Measurements from ENCODE around the gene LHX6.

Gene LHX6

GRCh38 chr9:122212473-122213004, 16.2 kb downstream of the LHX6 start:
- peaks cover 7% of the 10 kb centered on the region for H3K9me3 Mint-ChIP-seq
- no peak for TF ChIP-seq CTCF (IDR thresholded peaks at IDR 0.05)
- H3K27me3 Mint-ChIP-seq (ENCODE audit: low read depth, poor library complexity) = no peaks in the 10 kb centered on the region
- peaks cover 9% of the 10 kb centered on the region for H3K4me1 Mint-ChIP-seq
- no peak overlapping the region for H3K27ac Mint-ChIP-seq
- no peaks in the 10 kb centered on the region for H3K36me3 Mint-ChIP-seq (ENCODE audit: low read depth)
- H3K4me3 Mint-ChIP-seq = peak overlapping the region; percentile 35
- no peak for DNase-seq

DNA sequence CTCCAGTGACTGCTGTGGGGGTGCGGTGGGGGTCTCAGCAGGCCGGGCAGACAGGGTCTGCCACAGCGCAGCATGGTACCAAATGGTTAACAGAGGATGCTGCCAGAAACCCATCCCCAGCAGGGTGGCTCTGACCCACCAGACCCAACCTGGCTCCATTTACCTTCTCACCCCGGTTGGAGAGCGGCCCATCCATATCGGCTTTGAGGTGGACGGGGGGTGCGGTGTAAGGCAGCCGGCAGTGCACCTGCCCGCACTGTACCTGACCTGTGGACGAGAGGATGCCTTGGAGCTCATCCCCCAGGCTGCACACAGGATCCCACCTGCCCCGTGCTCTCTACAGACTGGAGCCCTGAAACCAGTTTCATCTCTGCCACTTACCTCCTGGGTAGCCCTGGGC, 19.3 kb downstream of the LHX6 start:
- H3K9me3 Mint-ChIP-seq = no peaks in the 10 kb centered on the region
- peaks cover 13% of the 10 kb centered on the region for H3K27me3 Mint-ChIP-seq (ENCODE audit: low read depth, poor library complexity)
- no peak overlapping the region for H3K4me3 Mint-ChIP-seq
- no peaks in the 10 kb centered on the region for H3K36me3 Mint-ChIP-seq (ENCODE audit: low read depth)
- DNase-seq = no peak
- peaks cover 15% of the 10 kb centered on the region for H3K4me1 Mint-ChIP-seq
- H3K27ac Mint-ChIP-seq = no peak overlapping the region
- TF ChIP-seq CTCF (IDR thresholded peaks at IDR 0.05) = no peak

DNA sequence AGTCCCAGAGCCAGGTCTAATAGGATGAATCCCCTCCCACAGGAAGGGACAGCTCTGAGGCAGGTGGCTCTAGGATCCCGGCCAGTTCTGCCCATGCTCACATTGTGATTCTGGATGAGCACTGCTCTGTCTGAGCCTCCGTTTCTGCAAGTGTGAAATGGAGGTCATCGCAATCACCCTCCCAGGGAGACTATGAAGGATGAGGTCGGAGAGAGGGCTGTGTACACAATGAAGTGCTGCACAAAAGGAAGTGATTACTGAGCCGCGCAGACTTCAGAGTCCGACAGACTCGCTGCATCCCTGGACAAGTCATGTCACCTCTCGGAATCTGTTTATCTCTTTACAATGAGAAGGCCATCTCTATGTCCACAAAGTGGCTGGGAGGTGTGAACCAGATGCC, 21.7 kb downstream of the LHX6 start:
- H3K4me1 Mint-ChIP-seq = peaks cover 7% of the 10 kb centered on the region
- no peaks in the 10 kb centered on the region for H3K9me3 Mint-ChIP-seq
- H3K27me3 Mint-ChIP-seq (ENCODE audit: low read depth, poor library complexity) = peaks cover 17% of the 10 kb centered on the region
- no peak for DNase-seq
- no peaks in the 10 kb centered on the region for H3K36me3 Mint-ChIP-seq (ENCODE audit: low read depth)
- no peak overlapping the region for H3K27ac Mint-ChIP-seq
- TF ChIP-seq CTCF (IDR thresholded peaks at IDR 0.05) = no peak
- no peak overlapping the region for H3K4me3 Mint-ChIP-seq

DNA sequence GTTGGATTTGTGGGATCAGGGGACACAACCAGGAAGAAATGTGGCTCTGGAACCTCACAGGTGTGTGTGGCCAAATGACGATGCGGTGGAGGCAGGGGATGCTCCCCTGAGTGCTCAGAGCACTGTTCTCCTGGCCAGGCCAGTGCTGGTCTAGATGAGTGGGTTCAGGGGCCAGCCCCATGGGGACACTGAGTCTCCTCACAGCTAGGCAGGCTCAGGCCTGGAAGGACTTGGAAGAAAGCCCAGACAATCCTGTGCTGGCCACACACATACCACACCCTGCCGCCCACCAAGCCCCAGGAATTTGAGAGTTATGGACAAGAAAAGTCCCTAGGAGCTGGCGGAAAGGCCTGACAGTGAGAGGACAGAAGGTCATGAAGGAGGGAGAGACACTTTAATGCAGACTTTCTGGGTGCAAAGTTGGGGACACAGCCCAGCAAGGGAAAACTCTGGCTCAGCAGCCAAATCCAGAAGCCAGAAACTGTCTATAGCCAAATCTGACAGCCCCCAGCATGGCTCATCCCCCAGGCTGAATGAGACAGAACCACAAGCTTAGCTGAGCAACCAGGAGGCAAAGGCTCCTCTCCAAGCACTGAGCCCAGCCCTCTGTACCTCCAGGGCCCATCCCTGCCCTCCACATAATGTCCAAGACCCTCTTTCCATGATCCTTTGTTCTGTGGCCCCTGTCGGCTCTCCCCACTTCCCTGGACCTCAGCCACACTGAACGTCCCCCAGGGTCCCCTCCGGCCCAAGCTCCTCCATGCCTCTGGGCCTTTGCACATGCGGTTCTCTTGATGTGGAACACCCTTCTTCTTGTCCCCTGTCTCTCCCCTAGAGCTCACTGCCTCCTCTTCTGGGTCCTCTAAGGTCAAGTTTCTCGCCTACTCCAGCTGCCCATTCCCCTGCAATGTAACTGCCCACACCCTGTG, 22.4 kb downstream of the LHX6 start:
- no peaks in the 10 kb centered on the region for H3K36me3 Mint-ChIP-seq (ENCODE audit: low read depth)
- no peak overlapping the region for H3K27ac Mint-ChIP-seq
- H3K4me3 Mint-ChIP-seq = no peak overlapping the region
- TF ChIP-seq CTCF (IDR thresholded peaks at IDR 0.05) = no peak
- DNase-seq = no peak
- peaks cover 7% of the 10 kb centered on the region for H3K4me1 Mint-ChIP-seq
- H3K27me3 Mint-ChIP-seq (ENCODE audit: low read depth, poor library complexity) = peaks cover 17% of the 10 kb centered on the region
- H3K9me3 Mint-ChIP-seq = no peaks in the 10 kb centered on the region

GRCh38 chr9:122205176-122205575, 23.6 kb downstream of the LHX6 start:
- no peak for TF ChIP-seq CTCF (IDR thresholded peaks at IDR 0.05)
- H3K27ac Mint-ChIP-seq = no peak overlapping the region
- no peaks in the 10 kb centered on the region for H3K9me3 Mint-ChIP-seq
- H3K4me3 Mint-ChIP-seq = no peak overlapping the region
- H3K36me3 Mint-ChIP-seq (ENCODE audit: low read depth) = no peaks in the 10 kb centered on the region
- H3K27me3 Mint-ChIP-seq (ENCODE audit: low read depth, poor library complexity) = peaks cover 21% of the 10 kb centered on the region
- H3K4me1 Mint-ChIP-seq = peaks cover 7% of the 10 kb centered on the region
- DNase-seq = no peak

All from nephron progenitor cell (in vitro differentiated cells).